ENCODE data around the gene WBP4. TPM values are rescaled to one million over a fixed set of nuclear protein-coding genes. Genes with fewer than 3 reads are reported as not detected.

WBP4 gene, protein sequence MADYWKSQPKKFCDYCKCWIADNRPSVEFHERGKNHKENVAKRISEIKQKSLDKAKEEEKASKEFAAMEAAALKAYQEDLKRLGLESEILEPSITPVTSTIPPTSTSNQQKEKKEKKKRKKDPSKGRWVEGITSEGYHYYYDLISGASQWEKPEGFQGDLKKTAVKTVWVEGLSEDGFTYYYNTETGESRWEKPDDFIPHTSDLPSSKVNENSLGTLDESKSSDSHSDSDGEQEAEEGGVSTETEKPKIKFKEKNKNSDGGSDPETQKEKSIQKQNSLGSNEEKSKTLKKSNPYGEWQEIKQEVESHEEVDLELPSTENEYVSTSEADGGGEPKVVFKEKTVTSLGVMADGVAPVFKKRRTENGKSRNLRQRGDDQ
- total RNA-seq = 5.8 TPM

DNA sequence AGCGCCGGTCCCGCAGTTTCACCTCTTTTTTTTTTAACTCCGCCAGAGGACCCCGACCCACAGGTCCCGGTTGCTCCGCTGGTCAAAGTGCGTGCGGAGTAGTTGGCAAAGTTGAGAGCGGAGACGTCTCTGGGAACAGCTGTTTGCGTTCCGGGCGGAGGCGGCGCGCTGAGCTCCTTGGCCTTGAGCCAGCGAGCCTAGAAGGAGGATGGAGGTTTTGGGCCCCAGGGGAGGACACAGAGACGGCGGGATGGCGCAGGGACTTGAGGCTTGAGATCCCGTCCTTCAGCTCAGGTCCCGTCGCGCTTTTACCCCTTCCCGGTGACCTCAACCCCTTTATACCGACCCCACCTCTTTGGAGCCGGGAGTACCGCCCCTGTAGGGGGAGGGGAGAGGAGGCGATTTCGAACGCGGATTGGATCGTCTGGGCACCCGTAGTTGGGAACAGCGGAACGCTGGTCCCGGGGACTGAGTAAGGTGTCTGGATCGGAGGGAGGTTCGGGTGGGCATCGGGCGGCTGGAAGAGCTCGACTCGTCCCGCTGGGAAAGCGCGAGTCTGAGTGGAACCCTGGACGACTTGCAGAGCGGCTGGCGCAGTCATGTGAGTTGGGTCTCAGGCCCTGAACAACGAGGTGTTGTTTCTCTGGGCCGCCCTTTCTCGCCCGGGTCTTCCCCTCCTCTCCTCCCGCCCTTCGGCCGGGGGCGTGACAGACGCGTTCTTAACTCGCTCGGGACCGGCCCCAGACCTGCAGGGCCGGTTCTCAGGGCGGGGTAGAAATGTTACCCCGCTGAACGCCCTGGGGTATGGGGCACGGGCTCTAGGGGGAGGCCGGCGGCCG lies at the start of gene WBP4:
TSS of gene WBP4 (plus strand) at position 435 of the 839 bp plus-strand sequence. CDS start at position 600, 165 bp downstream.
- Histone ChIP-seq H3K9me3 (ENCODE audit: low read depth, low read length) (no peaks in the 10 kb centered on the region), H3K27me3 (ENCODE audit: insufficient read depth, low read length) (no peaks in the 10 kb centered on the region), H3K4me3 (ENCODE audit: low read length) (peak within 1 kb of the TSS; percentile 88), H3K4me1 (ENCODE audit: insufficient read depth, low read length) (peaks cover 30% of the 10 kb centered on the region)

DNA sequence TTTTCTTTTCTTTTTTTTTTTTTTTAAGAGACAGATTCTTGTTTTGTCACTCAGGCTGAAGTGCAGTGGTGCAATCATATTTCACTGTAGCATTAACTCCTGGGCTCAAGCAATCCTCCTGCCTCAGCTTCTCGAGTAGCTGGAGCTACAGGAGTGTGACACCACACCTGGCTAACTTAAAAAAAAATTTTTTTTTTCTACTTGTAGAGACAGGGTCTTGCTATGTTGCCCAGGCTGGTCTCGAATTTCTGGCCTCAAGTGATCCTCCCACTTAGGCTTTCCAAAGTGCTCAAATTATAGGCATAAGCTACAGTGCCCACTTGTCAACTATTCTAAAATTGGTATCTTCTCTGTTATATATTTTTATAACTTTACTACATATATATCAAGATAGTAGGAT lies 48.8 kb upstream of the WBP4 start:
- no peaks in the 10 kb centered on the region for H3K9me3 ChIP-seq (ENCODE audit: low read depth, low read length)
- no peak overlapping the region for H3K4me3 ChIP-seq (ENCODE audit: low read length)
- peaks cover 67% of the 10 kb centered on the region for H3K4me1 ChIP-seq (ENCODE audit: insufficient read depth, low read length)
- H3K27me3 ChIP-seq (ENCODE audit: insufficient read depth, low read length) = no peaks in the 10 kb centered on the region

DNA sequence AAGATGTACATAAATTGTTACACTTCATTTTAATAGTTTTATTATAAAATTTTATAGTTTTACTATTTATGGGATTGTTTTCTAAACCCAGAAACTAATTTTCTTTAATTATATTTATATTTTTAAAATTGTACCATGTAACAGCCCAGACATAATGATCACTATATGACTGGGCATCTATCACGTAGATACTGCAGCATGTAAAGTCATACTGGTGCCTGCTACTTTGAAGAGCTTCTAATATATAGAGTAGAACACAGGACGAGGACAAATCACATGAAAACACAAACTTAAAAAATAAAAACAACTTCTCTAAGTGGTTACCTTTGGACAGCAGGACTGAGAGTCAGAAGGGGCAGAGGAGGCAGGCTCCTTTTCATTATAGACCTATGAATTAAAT lies 47.5 kb upstream of the WBP4 start:
- no peaks in the 10 kb centered on the region for H3K9me3 ChIP-seq (ENCODE audit: low read depth, low read length)
- H3K4me1 ChIP-seq (ENCODE audit: insufficient read depth, low read length) = peaks cover 54% of the 10 kb centered on the region
- H3K4me3 ChIP-seq (ENCODE audit: low read length) = no peak overlapping the region
- H3K27me3 ChIP-seq (ENCODE audit: insufficient read depth, low read length) = no peaks in the 10 kb centered on the region

DNA sequence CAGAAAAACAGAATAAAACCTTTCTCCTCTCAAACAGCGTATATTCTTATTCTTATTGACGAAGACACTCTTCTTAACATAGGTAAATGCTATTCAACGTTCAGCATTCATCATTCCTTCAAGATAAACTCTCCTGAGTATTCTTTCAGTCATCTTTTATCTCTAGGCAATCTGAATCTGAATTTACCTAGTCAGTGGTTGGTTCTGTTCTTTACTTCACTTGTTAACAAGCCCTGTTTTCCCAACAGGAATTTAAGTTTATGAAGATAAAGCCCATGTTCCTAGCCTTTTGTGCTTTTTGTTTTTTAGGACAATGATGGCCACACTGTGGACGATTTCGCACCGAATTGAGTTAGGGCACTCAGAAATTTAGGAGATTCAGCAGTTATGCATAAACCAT lies 45.4 kb upstream of the WBP4 start:
- H3K27me3 ChIP-seq (ENCODE audit: insufficient read depth, low read length) = no peaks in the 10 kb centered on the region
- H3K9me3 ChIP-seq (ENCODE audit: low read depth, low read length) = no peaks in the 10 kb centered on the region
- peaks cover 57% of the 10 kb centered on the region for H3K4me1 ChIP-seq (ENCODE audit: insufficient read depth, low read length)
- H3K4me3 ChIP-seq (ENCODE audit: low read length) = peak overlapping the region; percentile 33

DNA sequence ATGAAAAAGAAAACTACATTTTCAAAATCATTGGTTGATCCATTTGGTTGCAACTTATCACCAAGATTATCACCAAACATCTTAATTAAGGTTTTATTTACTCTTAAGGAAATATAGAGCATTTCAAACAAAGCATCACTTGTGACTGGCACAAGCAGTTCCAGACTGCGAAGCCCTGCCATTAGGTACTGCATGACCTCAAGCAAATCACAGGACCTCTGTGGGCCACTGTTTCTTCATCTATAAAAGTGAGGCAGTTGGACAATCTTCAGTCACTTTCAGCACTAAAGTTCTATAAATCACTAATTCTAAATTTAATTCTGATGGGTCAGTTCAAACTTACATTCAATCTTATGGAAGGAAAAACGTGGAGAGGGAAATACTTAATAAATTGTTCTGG lies 44.1 kb upstream of the WBP4 start:
- Histone ChIP-seq H3K4me3 (ENCODE audit: low read length) (peak overlapping the region; percentile 59), H3K9me3 (ENCODE audit: low read depth, low read length) (no peaks in the 10 kb centered on the region), H3K27me3 (ENCODE audit: insufficient read depth, low read length) (no peaks in the 10 kb centered on the region), H3K4me1 (ENCODE audit: insufficient read depth, low read length) (peaks cover 48% of the 10 kb centered on the region)

DNA sequence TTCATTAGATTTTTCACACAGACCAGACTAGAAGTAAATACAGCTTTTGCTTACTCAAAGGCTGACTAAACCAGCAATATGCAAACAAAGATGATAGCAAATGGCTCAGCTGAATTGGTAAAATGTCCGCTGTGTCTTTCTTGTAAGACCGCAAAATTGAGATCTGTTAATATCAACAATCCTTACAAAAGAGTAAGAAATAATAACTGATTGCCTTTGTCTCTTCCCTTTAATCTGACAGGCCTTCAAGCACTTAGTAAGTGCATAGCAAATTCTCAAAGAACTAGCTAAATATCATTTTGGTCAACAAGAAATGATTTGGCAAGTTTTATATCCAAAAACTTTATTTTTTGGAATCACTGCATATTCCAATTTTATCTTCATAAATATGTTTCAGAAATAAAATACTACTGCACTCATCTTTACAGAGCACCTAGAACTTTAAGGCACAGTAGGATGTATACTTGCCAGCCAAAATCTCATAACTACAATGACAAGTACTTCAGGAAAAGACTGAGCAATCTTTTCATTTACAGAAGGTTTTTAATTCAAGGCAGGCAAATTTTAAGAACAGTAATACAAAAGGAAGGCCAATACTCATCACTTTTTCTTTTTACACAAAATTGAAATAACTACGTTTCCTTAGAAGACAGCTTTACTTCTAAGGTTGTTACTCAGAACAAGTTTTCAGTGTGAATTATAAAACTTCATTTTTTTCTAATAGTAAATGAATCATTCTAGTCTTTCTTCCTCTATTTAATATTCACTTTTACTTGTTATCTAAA lies 43.3 kb upstream of the WBP4 start:
- Histone ChIP-seq H3K4me1 (ENCODE audit: insufficient read depth, low read length) (peaks cover 39% of the 10 kb centered on the region), H3K9me3 (ENCODE audit: low read depth, low read length) (no peaks in the 10 kb centered on the region), H3K27me3 (ENCODE audit: insufficient read depth, low read length) (no peaks in the 10 kb centered on the region), H3K4me3 (ENCODE audit: low read length) (peak overlapping the region; percentile 59)

DNA sequence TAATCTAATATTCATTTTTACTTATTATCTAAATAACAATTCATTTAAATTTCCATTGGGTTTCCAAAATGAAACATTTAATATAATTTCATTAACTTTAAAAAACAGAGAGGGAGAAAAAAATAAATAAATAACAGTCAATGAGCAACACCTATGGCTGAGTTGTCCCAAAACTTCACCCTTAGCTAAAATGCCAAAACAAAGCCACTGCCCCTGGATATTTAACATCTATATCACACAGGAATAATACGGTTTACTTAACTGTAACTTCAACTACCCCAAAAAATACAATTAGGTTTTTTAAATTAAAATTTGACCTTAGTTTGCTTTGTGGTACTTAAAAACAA lies 42.7 kb upstream of the WBP4 start:
- Histone ChIP-seq H3K27me3 (ENCODE audit: insufficient read depth, low read length) (no peaks in the 10 kb centered on the region), H3K4me1 (ENCODE audit: insufficient read depth, low read length) (peaks cover 37% of the 10 kb centered on the region), H3K9me3 (ENCODE audit: low read depth, low read length) (no peaks in the 10 kb centered on the region), H3K4me3 (ENCODE audit: low read length) (peak overlapping the region; percentile 59)

DNA sequence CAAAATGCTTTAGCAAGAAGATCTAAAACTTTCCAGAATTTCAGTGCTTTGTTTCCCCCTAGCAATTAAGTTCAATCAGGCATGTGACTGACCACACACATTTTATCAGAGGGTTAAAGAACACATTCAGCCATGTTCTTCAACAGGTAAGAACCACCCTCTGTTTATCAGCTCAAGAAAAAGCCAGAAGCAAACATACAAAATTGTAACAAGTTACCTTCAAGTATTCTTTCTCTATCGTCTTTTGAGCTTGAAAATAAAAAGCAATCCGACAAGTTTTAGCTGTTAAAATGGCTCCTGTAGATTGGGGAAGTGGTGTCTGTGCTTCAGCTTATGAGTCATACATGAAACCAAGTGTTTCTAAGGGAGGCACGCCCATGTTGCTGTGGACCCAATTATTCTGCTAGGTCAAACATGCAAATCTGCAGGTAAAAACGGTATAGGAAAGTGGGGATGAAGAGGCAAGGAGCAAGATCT lies 42.3 kb upstream of the WBP4 start, which contains the start of gene ELF1:
TSS of gene ELF1 (minus strand) at position 306 of the 477 bp plus-strand sequence. CDS start 37,262 bp downstream, outside the sequence.
- no peaks in the 10 kb centered on the region for H3K9me3 ChIP-seq (ENCODE audit: low read depth, low read length)
- H3K4me1 ChIP-seq (ENCODE audit: insufficient read depth, low read length) = peaks cover 34% of the 10 kb centered on the region
- peak within 1 kb of the TSS; percentile 59 for H3K4me3 ChIP-seq (ENCODE audit: low read length)
- no peaks in the 10 kb centered on the region for H3K27me3 ChIP-seq (ENCODE audit: insufficient read depth, low read length)

DNA sequence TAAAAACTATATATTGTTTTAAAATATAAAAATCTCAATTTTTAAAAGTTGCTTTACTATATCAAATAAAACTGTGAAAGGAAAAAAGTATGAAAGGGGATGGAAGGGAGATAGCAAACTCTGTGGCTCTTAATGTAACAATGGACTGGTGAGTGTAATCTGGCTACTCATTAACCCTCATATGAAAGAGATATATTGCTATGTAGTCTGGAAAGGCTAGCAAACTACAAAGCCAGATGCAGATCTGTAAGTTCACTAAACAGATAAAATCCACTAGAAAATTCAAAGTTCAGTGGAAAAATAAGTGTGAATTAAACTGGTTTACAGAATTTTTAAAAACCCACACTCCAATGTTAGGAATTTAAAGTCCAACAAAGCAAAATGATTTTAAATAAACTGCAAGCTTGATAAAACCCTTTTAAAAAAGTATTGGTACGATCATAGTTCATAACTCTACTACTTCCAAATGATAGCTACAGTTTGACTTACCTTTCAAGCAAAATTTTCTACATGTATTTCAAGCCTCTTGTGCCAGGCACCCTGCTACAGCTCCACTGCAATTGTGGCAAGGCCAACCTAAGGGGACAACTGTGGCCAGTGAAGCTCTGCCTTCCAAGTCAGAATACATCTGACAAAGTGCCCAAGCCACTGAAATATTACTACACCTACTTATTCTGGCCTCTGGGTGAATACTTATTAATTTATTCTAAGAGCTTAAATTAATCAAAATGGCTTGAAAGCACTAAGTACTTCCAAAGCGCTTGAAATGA lies 41.5 kb upstream of the WBP4 start:
- Histone ChIP-seq H3K9me3 (ENCODE audit: low read depth, low read length) (no peaks in the 10 kb centered on the region), H3K4me1 (ENCODE audit: insufficient read depth, low read length) (peaks cover 29% of the 10 kb centered on the region), H3K27me3 (ENCODE audit: insufficient read depth, low read length) (no peaks in the 10 kb centered on the region), H3K4me3 (ENCODE audit: low read length) (no peak overlapping the region)

DNA sequence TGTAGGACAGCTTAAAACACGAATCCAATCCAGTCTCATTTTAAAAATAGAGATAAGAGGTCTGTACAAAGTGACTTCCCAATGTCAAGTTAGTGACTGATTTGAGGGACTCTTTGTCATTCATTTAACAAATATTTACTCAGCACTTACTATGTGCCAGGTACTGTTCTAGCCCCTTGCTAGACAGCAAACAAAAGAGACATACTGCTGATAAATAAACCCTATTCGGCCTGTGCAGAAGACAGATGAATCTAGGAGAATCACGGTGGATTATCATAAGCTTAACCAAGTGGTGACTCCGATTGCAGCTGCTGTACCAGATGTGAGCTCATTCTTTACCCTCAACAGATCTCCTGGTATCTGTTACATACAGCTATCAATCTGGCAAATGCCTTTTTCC lies 35.8 kb upstream of the WBP4 start:
- H3K4me1 ChIP-seq (ENCODE audit: insufficient read depth, low read length) = peaks cover 7% of the 10 kb centered on the region
- no peaks in the 10 kb centered on the region for H3K27me3 ChIP-seq (ENCODE audit: insufficient read depth, low read length)
- no peaks in the 10 kb centered on the region for H3K9me3 ChIP-seq (ENCODE audit: low read depth, low read length)
- H3K4me3 ChIP-seq (ENCODE audit: low read length) = no peak overlapping the region

DNA sequence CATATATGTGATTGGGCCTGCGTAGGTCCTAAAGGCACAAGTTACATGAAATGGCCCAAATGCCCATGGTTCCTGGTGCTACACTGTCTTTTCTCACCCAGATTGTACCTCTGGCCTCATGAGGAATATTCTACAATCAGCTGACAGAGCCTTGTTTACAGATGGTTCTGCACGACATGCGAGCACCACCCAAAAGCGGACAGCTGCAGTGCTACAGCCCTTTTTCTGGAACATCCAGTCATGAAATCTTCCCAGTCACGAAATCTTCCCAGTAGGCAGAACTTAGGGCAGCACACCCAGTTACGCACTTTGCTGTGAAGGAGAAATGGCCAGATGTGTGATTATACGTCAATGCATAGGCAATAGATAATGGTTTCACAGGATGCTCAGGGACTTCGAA lies 34.5 kb upstream of the WBP4 start:
- Histone ChIP-seq H3K4me1 (ENCODE audit: insufficient read depth, low read length) (peaks cover 7% of the 10 kb centered on the region), H3K4me3 (ENCODE audit: low read length) (no peak overlapping the region), H3K9me3 (ENCODE audit: low read depth, low read length) (no peaks in the 10 kb centered on the region), H3K27me3 (ENCODE audit: insufficient read depth, low read length) (no peaks in the 10 kb centered on the region)

DNA sequence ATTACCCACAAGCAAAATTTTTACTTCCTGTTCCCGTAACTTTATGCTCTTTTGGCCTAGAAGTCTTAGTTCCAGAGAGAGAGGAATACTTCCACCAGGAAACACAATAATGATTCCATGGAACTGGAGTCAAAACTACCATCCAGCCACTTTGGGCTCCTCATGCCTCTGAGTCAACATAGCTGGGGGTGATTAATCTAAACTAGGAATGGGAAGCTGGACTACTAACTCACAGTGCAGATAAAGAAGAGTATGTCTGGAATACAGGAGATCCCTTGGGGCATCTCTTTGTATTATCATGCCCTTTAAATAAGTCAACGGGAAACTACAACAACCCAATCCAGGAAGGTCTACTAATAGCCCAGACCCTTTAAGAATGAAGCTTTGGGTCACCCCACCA lies 33.3 kb upstream of the WBP4 start:
- no peaks in the 10 kb centered on the region for H3K9me3 ChIP-seq (ENCODE audit: low read depth, low read length)
- H3K27me3 ChIP-seq (ENCODE audit: insufficient read depth, low read length) = no peaks in the 10 kb centered on the region
- no peak overlapping the region for H3K4me3 ChIP-seq (ENCODE audit: low read length)
- peaks cover 12% of the 10 kb centered on the region for H3K4me1 ChIP-seq (ENCODE audit: insufficient read depth, low read length)

DNA sequence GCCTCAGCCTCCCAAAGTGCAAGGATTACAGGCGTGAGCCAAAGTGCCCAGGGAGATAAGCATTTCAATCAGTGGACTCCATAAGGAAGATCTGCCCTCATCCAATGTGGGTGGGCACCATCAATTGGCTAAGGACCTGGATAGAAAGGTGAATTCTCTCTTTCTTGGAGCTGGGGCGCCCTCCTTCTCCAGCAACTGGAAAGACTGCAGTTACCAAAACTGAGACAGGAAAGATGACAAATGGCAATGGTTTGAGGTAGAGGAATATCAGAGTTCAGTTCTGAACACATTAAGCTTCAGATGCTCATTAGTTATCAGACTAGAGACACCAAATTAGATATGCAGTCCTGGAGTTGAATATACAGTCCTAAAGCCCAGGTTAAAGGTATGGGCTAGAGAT lies 31.7 kb upstream of the WBP4 start:
- Histone ChIP-seq H3K9me3 (ENCODE audit: low read depth, low read length) (no peaks in the 10 kb centered on the region), H3K4me3 (ENCODE audit: low read length) (no peak overlapping the region), H3K4me1 (ENCODE audit: insufficient read depth, low read length) (peaks cover 22% of the 10 kb centered on the region), H3K27me3 (ENCODE audit: insufficient read depth, low read length) (no peaks in the 10 kb centered on the region)

DNA sequence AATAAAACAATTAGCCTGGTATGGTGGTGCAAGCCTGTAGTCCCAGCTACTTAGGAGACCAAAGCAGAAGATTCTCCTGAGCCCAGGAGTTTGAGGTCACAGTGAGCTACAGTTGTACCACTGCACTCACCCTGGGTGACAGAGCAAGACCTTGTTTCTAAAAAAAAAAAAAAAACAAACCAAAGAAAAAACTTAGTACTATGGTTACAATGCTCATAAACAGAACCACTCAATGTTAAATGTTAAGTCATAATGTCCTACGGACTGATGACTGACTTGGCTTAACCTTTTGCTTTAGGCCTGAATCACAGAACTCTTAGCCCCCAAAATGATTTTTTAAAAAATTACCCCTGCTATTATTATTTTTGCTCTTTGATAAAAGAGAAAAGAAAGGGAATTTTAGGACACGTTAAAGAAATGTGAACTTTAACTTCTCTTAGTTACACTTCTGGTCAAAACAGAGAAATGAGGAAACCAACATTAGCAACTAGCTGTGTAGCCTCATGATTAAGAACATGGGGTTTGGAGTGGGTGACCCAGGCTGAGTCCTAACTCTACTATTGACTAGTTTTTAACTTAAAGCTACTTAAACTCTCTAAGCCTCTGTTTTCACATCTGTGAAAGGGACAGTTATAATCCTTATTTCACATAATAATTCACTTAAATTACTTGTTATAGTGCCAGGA lies 28.5 kb upstream of the WBP4 start:
- Histone ChIP-seq H3K27me3 (ENCODE audit: insufficient read depth, low read length) (no peaks in the 10 kb centered on the region), H3K4me1 (ENCODE audit: insufficient read depth, low read length) (peaks cover 25% of the 10 kb centered on the region)

More for the DNA sequence above, 28.5 kb upstream of the WBP4 start:
- Histone ChIP-seq H3K4me3 (ENCODE audit: low read length) (no peak overlapping the region), H3K9me3 (ENCODE audit: low read depth, low read length) (no peaks in the 10 kb centered on the region)

All from mononuclear cell (primary cell).